Measurements from ENCODE around the gene TAS2R60.

Gene TAS2R60

GRCh38 chr7:143406002-143406357, 37.3 kb upstream of the TAS2R60 start:
- no peak for DNase-seq (ENCODE audit: low read depth)
- H3K4me3 ChIP-seq (ENCODE audit: low read depth, low read length), result no peak overlapping the region
- TF ChIP-seq CTCF (IDR thresholded peaks at IDR 0.05; ENCODE audit: insufficient read depth, low read depth, low read length, missing control alignments), result no peak

GRCh38 chr7:143407287-143408251, 35.7 kb upstream of the TAS2R60 start:
- TF ChIP-seq CTCF (IDR thresholded peaks at IDR 0.05; ENCODE audit: insufficient read depth, low read depth, low read length, missing control alignments), result no peak
- DNase-seq (ENCODE audit: low read depth), result no peak
- no peak overlapping the region for H3K4me3 ChIP-seq (ENCODE audit: low read depth, low read length)

- H3K4me3 ChIP-seq (ENCODE audit: low read depth, low read length), result no peak overlapping the region
- no peak for DNase-seq (ENCODE audit: low read depth)
- no peak for TF ChIP-seq CTCF (IDR thresholded peaks at IDR 0.05; ENCODE audit: insufficient read depth, low read depth, low read length, missing control alignments)
These were observed 35.0 kb upstream of the TAS2R60 start for GRCh38 chr7:143408252-143408685.

GRCh38 chr7:143408686-143409561, 34.3 kb upstream of the TAS2R60 start, which contains the start of gene EPHA1:
EPHA1 (minus strand) TSS chr7:143408856; CDS start chr7:143408805, 51 bp downstream.
- DNase-seq (ENCODE audit: low read depth), result no peak
- no peak within 1 kb of the TSS for H3K4me3 ChIP-seq (ENCODE audit: low read depth, low read length)
- TF ChIP-seq CTCF (IDR thresholded peaks at IDR 0.05; ENCODE audit: insufficient read depth, low read depth, low read length, missing control alignments), result no peak

- TF ChIP-seq CTCF (IDR thresholded peaks at IDR 0.05; ENCODE audit: insufficient read depth, low read depth, low read length, missing control alignments), result no peak
- no peak for DNase-seq (ENCODE audit: low read depth)
- H3K4me3 ChIP-seq (ENCODE audit: low read depth, low read length), result no peak overlapping the region
These were observed 32.7 kb upstream of the TAS2R60 start for GRCh38 chr7:143410521-143411004.

- DNase-seq (ENCODE audit: low read depth), result no peak
- no peak for TF ChIP-seq CTCF (IDR thresholded peaks at IDR 0.05; ENCODE audit: insufficient read depth, low read depth, low read length, missing control alignments)
These were observed 31.1 kb upstream of the TAS2R60 start for GRCh38 chr7:143411976-143412708.

More at GRCh38 chr7:143411976-143412708, 31.1 kb upstream of the TAS2R60 start:
- H3K4me3 ChIP-seq (ENCODE audit: low read depth, low read length), result no peak overlapping the region

Measured in GM12865 (cell line).